ENCODE data around the gene ABHD16B. TPM values are rescaled to one million over a fixed set of nuclear protein-coding genes. Genes with fewer than 3 reads are reported as not detected.

The ABHD16B gene
- polyA plus RNA-seq, 2 of the 4 experiments (the other 2 are of a cell fraction), result not detected

DNA sequence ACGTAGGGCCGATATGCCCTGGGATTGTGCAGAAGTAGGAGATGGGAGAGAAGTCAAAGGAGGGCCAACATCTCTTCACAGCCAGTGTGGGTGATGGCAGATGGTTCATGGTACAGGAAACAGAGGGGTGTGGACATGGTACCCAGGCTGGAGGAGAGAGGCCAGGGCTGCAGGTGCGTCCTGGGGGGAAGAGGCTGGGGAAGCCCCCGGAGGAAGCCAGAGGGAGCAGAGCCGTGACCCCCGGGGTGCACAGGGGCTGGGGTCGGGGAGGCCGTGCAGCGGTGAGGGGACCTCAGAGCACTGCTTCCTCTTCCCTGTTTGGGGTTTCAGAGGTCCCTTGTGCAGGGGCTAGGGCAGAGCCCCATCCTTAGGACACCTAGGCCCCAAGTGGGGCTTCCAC lies 19.0 kb upstream of the ABHD16B start (continued):
- TF ChIP-seq ZSCAN20 (CRISPR knock-in tag; IDR thresholded peaks at IDR 0.05), result no peak

DNA sequence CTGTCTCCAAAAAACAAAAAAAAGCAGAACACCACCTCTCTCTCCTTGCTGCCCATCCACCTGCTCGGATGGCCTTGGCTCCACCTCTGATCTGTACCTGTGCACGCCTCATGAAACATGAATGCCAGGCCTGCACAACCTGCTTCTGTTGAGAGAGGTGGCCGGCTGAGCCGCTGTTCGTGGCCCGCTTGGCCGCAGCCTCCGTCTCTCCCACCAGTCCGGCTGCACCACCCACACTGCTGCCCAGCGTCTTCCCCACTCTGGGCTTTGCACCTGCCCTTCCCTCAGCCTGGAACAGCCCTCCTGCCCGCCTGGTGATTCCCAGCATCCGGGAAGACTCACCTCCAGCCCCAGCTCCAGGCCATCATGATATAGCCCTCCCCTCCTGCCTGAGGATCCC lies 18.1 kb upstream of the ABHD16B start:
- 78% methylated on average over 10 of the region's 12 CpGs for whole genome bisulfite sequencing (ENCODE audit: missing lambda C conversion rate)
- Histone ChIP-seq H3K9me3 (no peaks in the 10 kb centered on the region), H3K27ac (no peak overlapping the region), H3K4me2 (no peak overlapping the region), H3K4me1 (peaks cover 17% of the 10 kb centered on the region), H3K4me3 (no peak overlapping the region)
- DNase-seq (ENCODE audit: low read depth in 1 of 2, low spot score in 1 of 2), result no peak
- POLR2A ChIA-PET, result no interaction called here
- ATAC-seq, result 0 out of 6 replicates have a peak, but pooled peaks of 1 of the 2 experiments have one; percentile 2
- no peak for TF ChIP-seq FOSB (CRISPR knock-in tag; IDR thresholded peaks at IDR 0.05)
- TF ChIP-seq ESRRA (IDR thresholded peaks at IDR 0.05; ENCODE audit: borderline replicate concordance, low read length), result no peak
- no peak for TF ChIP-seq PHF8 (IDR thresholded peaks at IDR 0.05; ENCODE audit: borderline replicate concordance, low read depth)
- TF ChIP-seq CEBPB (IDR thresholded peaks at IDR 0.05), result no peak
- TF ChIP-seq, protein P1, sequence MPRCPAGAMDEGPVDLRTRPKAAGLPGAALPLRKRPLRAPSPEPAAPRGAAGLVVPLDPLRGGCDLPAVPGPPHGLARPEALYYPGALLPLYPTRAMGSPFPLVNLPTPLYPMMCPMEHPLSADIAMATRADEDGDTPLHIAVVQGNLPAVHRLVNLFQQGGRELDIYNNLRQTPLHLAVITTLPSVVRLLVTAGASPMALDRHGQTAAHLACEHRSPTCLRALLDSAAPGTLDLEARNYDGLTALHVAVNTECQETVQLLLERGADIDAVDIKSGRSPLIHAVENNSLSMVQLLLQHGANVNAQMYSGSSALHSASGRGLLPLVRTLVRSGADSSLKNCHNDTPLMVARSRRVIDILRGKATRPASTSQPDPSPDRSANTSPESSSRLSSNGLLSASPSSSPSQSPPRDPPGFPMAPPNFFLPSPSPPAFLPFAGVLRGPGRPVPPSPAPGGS (IDR thresholded peaks at IDR 0.05), result no peak
- TF ChIP-seq NPAS2 (CRISPR knock-in tag; IDR thresholded peaks at IDR 0.05; ENCODE audit: borderline replicate concordance), result no peak
- no peak for FAIRE-seq
- CTCF ChIA-PET, result interaction anchor here (1.1 kb wide), 1 partner anchor 38 kb away, joined by 7 read pairs; no protein-coding TSS in a partner anchor

DNA sequence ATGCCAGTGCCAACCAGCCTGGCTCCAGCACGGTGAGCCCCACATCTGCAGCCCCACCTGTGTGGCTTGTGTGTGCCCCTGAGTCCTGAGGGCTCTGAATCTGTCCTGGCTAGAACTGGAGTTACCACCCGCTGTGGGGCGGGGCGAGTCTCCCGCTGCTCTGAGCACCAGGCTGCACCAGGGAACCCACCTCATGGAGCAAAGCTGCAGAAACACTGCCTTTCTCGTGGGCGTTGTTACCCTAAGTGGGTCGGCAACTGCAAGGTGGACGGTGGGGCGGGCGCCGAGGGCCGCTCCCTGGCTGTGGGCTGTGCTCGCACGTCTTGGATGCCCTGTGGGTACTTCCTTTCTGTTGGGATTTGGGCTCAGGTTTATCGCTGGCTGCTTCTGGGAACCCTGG lies 17.5 kb upstream of the ABHD16B start:
- FAIRE-seq, result no peak
- ChIA-PET POLR2A (no interaction called here), CTCF (no interaction called here)
- Histone ChIP-seq H3K4me3 (no peak overlapping the region), H3K4me2 (no peak overlapping the region), H3K9me3 (no peaks in the 10 kb centered on the region), H3K27ac (no peak overlapping the region), H3K4me1 (peaks cover 17% of the 10 kb centered on the region)
- no peak for DNase-seq (ENCODE audit: low read depth in 1 of 2, low spot score in 1 of 2)
- TF ChIP-seq PHF8 (IDR thresholded peaks at IDR 0.05; ENCODE audit: borderline replicate concordance, low read depth) (no peak), TFCP2L1 (CRISPR knock-in tag; IDR thresholded peaks at IDR 0.05) (no peak), KDM5A (IDR thresholded peaks at IDR 0.05) (no peak), ZNF302 (CRISPR knock-in tag; IDR thresholded peaks at IDR 0.05) (no peak), TP53 (CRISPR knock-in tag; IDR thresholded peaks at IDR 0.05) (no peak), EP300 (IDR thresholded peaks at IDR 0.05) (no peak), HDAC2 (IDR thresholded peaks at IDR 0.05) (no peak), NPAS2 (CRISPR knock-in tag; IDR thresholded peaks at IDR 0.05; ENCODE audit: borderline replicate concordance) (no peak), RFX5 (IDR thresholded peaks at IDR 0.05) (no peak), HOXA7 (CRISPR knock-in tag; IDR thresholded peaks at IDR 0.05) (no peak), ZSCAN20 (CRISPR knock-in tag; IDR thresholded peaks at IDR 0.05) (no peak), MAZ (IDR thresholded peaks at IDR 0.05; ENCODE audit: borderline replicate concordance, low read depth, low read length) (no peak), CHD4 (IDR thresholded peaks at IDR 0.05; ENCODE audit: borderline replicate concordance) (no peak), KDM1A (IDR thresholded peaks at IDR 0.05; ENCODE audit: low read depth) (no peak), NR3C1 (IDR thresholded peaks at IDR 0.05) (no peak)
- TF ChIP-seq, protein P2, sequence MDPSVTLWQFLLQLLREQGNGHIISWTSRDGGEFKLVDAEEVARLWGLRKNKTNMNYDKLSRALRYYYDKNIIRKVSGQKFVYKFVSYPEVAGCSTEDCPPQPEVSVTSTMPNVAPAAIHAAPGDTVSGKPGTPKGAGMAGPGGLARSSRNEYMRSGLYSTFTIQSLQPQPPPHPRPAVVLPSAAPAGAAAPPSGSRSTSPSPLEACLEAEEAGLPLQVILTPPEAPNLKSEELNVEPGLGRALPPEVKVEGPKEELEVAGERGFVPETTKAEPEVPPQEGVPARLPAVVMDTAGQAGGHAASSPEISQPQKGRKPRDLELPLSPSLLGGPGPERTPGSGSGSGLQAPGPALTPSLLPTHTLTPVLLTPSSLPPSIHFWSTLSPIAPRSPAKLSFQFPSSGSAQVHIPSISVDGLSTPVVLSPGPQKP (IDR thresholded peaks at IDR 0.05; ENCODE audit: low read depth, low read length), result no peak
- ATAC-seq, result peak in 1 of 2 experiments; percentile 14; a peak in 1 of 6 replicates
- WGBS (ENCODE audit: missing lambda C conversion rate), result 27% methylated on average over 9 of the region's 16 CpGs

DNA sequence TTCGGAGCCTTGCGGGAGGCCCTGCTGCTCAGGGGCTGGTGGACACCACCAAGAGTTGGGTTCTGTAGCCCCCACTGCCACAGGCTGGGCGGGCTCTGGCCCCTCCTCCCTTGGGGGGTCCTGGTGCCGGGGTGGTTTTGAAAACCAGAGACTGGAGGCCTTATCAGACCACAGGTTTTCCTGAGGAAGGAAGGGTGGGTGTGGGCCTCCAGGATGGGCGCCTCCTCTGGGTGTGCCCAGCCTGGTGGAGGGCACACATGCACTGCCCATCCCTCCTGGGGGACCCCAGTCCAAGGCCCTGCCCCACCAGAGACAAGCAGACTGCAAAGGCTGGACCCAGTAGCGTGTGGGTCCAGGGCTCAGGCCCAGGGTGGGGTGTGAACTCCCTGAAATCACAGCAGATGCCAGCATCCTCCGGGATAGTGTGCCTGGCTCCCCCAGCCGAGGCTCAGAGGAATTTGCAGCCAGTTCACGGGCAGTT lies 16.7 kb upstream of the ABHD16B start:
- POLR2A ChIA-PET, result no interaction called here
- H3K4me1 ChIP-seq, result peaks cover 17% of the 10 kb centered on the region
- no peak for ATAC-seq
- no peak for FAIRE-seq
- CTCF ChIA-PET, result no interaction called here
- H3K4me2 ChIP-seq, result no peak overlapping the region
- H3K27ac ChIP-seq, result no peak overlapping the region
- 82% methylated on average over 4 of the region's 9 CpGs for WGBS (ENCODE audit: missing lambda C conversion rate)
- H3K4me3 ChIP-seq, result no peak overlapping the region
- DNase-seq (ENCODE audit: low read depth in 1 of 2, low spot score in 1 of 2), result no peak
- no peaks in the 10 kb centered on the region for H3K9me3 ChIP-seq
- TF ChIP-seq NPAS2 (CRISPR knock-in tag; IDR thresholded peaks at IDR 0.05; ENCODE audit: borderline replicate concordance), result no peak
- TF ChIP-seq NFE2L2 (conservative IDR thresholded peaks at IDR 0.05; ENCODE audit: low read length), result no peak
- no peak for TF ChIP-seq HEYL (CRISPR knock-in tag; IDR thresholded peaks at IDR 0.05)
- TF ChIP-seq, protein P2 (IDR thresholded peaks at IDR 0.05; ENCODE audit: low read depth, low read length), result no peak
- TF ChIP-seq JUN (IDR thresholded peaks at IDR 0.05), result no peak
- TF ChIP-seq, protein P3, sequence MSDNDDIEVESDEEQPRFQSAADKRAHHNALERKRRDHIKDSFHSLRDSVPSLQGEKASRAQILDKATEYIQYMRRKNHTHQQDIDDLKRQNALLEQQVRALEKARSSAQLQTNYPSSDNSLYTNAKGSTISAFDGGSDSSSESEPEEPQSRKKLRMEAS (IDR thresholded peaks at IDR 0.05), result no peak
- TF ChIP-seq, protein P4, sequence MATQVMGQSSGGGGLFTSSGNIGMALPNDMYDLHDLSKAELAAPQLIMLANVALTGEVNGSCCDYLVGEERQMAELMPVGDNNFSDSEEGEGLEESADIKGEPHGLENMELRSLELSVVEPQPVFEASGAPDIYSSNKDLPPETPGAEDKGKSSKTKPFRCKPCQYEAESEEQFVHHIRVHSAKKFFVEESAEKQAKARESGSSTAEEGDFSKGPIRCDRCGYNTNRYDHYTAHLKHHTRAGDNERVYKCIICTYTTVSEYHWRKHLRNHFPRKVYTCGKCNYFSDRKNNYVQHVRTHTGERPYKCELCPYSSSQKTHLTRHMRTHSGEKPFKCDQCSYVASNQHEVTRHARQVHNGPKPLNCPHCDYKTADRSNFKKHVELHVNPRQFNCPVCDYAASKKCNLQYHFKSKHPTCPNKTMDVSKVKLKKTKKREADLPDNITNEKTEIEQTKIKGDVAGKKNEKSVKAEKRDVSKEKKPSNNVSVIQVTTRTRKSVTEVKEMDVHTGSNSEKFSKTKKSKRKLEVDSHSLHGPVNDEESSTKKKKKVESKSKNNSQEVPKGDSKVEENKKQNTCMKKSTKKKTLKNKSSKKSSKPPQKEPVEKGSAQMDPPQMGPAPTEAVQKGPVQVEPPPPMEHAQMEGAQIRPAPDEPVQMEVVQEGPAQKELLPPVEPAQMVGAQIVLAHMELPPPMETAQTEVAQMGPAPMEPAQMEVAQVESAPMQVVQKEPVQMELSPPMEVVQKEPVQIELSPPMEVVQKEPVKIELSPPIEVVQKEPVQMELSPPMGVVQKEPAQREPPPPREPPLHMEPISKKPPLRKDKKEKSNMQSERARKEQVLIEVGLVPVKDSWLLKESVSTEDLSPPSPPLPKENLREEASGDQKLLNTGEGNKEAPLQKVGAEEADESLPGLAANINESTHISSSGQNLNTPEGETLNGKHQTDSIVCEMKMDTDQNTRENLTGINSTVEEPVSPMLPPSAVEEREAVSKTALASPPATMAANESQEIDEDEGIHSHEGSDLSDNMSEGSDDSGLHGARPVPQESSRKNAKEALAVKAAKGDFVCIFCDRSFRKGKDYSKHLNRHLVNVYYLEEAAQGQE (IDR thresholded peaks at IDR 0.05), result no peak

All from A549 (cell line).